H1 (cell line): ENCODE data around the gene LDLRAD4. TPM values are rescaled to one million over a fixed set of nuclear protein-coding genes. Genes with fewer than 3 reads are reported as not detected.

Experiments used
- GABPA ChIP-seq: IDR thresholded peaks from 2 replicates; pipeline ENCODE4 v1.6.1; 2011; ENCODE audit warnings: mild to moderate bottlenecking, low read length, moderate library complexity, borderline replicate concordance; ENCODE audit not compliant: insufficient read depth
- KDM4A ChIP-seq: IDR thresholded peaks from one replicate; pipeline ENCODE4 v1.7.1; 2012; ENCODE audit warnings: low read depth, mild to moderate bottlenecking, moderate library complexity, low read length, inconsistent platforms; ENCODE audit not compliant: severe bottlenecking
- TBP ChIP-seq: IDR thresholded peaks from 2 replicates; pipeline ENCODE4 v1.6.1; 2011; ENCODE audit warnings: low read depth, low read length, improper control_type of control experiment
- TEAD4 ChIP-seq: IDR thresholded peaks from 2 replicates; pipeline ENCODE4 v1.6.1; 2012; ENCODE audit warnings: low read depth, low read length, inconsistent platforms, mixed read lengths
- polyA plus RNA-seq, 7 experiments: library from polyadenylated mRNA; depleted of rRNA in 3 of 7; stranded (reverse) in 5 of 7; unstranded in 2 of 7; fragments of >200 nt in 5 of 7; fragments of 200-250 nt in 2 of 7; gene quantifications; 1 replicate in 5 of 7; 2 replicates in 1 of 7; 4 replicates in 1 of 7; pipeline versions ENCODE4 v1.2.1 to v1.2.3, GENCODE V29; 2011 to 2013; ENCODE audit warnings: missing spikeins in 2 of 7, mixed read lengths in 2 of 7
- total RNA-seq: library from RNA; stranded (reverse); fragmentation: NEBNext Ultra II Directional; extraction: Animal tissue kit (Norgen Biotek cat#: 25700); gene quantifications from 2 replicates; pipeline ENCODE4 v1.2.1, GENCODE V29; 2021

LDLRAD4 gene
- total and polyA plus RNA-seq, 2 of the 8 experiments (the other 6 are each of a cell fraction or from before 2014, with no cell fraction given) = 0.77 to 1.4 TPM

DNA sequence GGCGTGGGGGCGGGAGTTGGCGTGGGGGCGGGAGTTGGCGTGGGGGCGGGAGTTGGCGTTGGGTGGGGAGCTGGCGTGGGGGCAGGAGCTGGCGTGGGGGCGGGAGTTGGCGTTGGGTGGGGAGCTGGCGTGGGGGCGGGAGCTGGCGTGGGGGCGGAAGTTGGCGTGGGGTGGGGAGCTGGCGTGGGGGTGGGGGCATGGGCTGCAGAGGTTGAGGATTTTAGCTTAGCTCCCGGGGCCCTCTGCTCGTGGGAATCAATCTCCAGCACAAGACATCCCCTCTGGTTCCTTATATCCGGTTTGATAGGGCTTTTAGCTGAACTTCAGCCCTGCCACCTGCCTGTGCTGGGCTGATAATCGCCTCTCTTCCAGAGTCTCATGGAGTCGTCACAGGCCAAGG lies 177.0 kb downstream of the LDLRAD4 start (continued):
- TF ChIP-seq KDM4A = no peak
- TF ChIP-seq TBP = no peak
- no peak for TF ChIP-seq GABPA
- TF ChIP-seq TEAD4 = no peak
